K562 (cell line): Measurements from ENCODE around the gene EPHA10. TPM values are rescaled to one million over a fixed set of nuclear protein-coding genes. Genes with fewer than 3 reads are reported as not detected.
A peak's percentile ranks its signal among the peaks of the same experiment; 100 is the strongest.

Experiments used
- ARID2 ChIP-seq: fragments of 450-650 bp; IDR thresholded peaks from 2 replicates; pipeline ENCODE4 v1.6.1; 2017; ENCODE audit warnings: antibody characterized with exemption, mild to moderate bottlenecking
- CEBPG ChIP-seq, 3 experiments: fragments of 200-800 bp in 1 of 3; sonication (Bioruptor generic) in 1 of 3; sonication (generic) in 1 of 3; formaldehyde crosslinking in 1 of 3; IDR thresholded peaks in 2 of 3; conservative IDR thresholded peaks in 1 of 3; 2 replicates each; pipeline versions ENCODE4 v1.6.1 to v1.8.0; 2016 to 2022; ENCODE audit warnings: missing compliant biosample characterization in 2 of 3, missing genetic modification characterization in 2 of 3, mild to moderate bottlenecking in 1 of 3, missing genetic modification reagents in 1 of 3
- CXXC5 ChIP-seq: fragments of 250-450 bp; sonication (Bioruptor Pico); IDR thresholded peaks from 2 replicates; pipeline ENCODE4 v1.8.0; 2022; ENCODE audit warnings: inconsistent platforms, mild to moderate bottlenecking, moderate library complexity
- FOXK2 ChIP-seq, 2 experiments: fragments of 450-650 bp; IDR thresholded peaks in 1 of 2; conservative IDR thresholded peaks in 1 of 2; 2 replicates each; pipeline ENCODE4 v1.6.1; 2016; ENCODE audit warnings: low read depth in 2 of 2, mild to moderate bottlenecking in 1 of 2
- JUNB ChIP-seq: fragments of 450-650 bp; formaldehyde crosslinking; conservative IDR thresholded peaks from 2 replicates; pipeline ENCODE4 v1.4.0; 2020; ENCODE audit warnings: mild to moderate bottlenecking
- MCM3 ChIP-seq: fragments of 450-650 bp; IDR thresholded peaks from 2 replicates; pipeline ENCODE4 v1.6.1; 2016
- MEF2D ChIP-seq: conservative IDR thresholded peaks from 2 replicates; pipeline ENCODE4 v1.6.1; 2016; ENCODE audit warnings: low read depth, missing genetic modification characterization, missing compliant biosample characterization
- NFIC ChIP-seq: fragments of 450-650 bp; IDR thresholded peaks from 2 replicates; pipeline ENCODE4 v1.6.1; 2017; ENCODE audit warnings: mild to moderate bottlenecking, inconsistent platforms
- PCBP2 ChIP-seq: fragments of 200-400 bp; formaldehyde crosslinking; IDR thresholded peaks from 2 replicates; pipeline ENCODE4 v1.6.1; 2018; ENCODE audit warnings: low read length, low read depth, mild to moderate bottlenecking, moderate library complexity; ENCODE audit not compliant: poor library complexity, severe bottlenecking
- RBM25 ChIP-seq: fragments of 200-400 bp; formaldehyde crosslinking; IDR thresholded peaks from 2 replicates; pipeline ENCODE4 v1.6.1; 2018; ENCODE audit warnings: low read length, low read depth, moderate library complexity; ENCODE audit not compliant: severe bottlenecking
- RCOR1 ChIP-seq, 2 experiments: IDR thresholded peaks; 2 replicates each; pipeline ENCODE4 v1.6.1; 2012; ENCODE audit warnings: low read depth in 2 of 2, low read length in 2 of 2, borderline replicate concordance in 1 of 2, improper control_type of control experiment in 1 of 2
- TAF15 ChIP-seq: fragments of 200-400 bp; formaldehyde crosslinking; IDR thresholded peaks from 2 replicates; pipeline ENCODE4 v1.6.1; 2017; ENCODE audit warnings: mild to moderate bottlenecking, low read depth, low read length, moderate library complexity
- ZNF449 ChIP-seq: fragments of 250-450 bp; sonication (Bioruptor Pico); IDR thresholded peaks from 2 replicates; pipeline ENCODE4 v1.8.0; 2022; ENCODE audit warnings: moderate library complexity, mild to moderate bottlenecking, inconsistent platforms
- ZNF586 ChIP-seq: fragments of 450-650 bp; formaldehyde crosslinking; conservative IDR thresholded peaks from 2 replicates; pipeline ENCODE4 v1.4.0; 2020; ENCODE audit warnings: mild to moderate bottlenecking, moderate library complexity
- ZNF668 ChIP-seq: fragments of 250-450 bp; sonication (Bioruptor Pico); IDR thresholded peaks from 2 replicates; pipeline ENCODE4 v1.8.0; 2022; ENCODE audit warnings: mild to moderate bottlenecking, inconsistent platforms
- polyA plus RNA-seq, 8 experiments: library from polyadenylated mRNA; depleted of rRNA in 4 of 8; stranded (reverse) in 5 of 8; unstranded in 3 of 8; fragments of >200 nt; fragmentation: Nextera tagmentation in 2 of 8; fragmentation: Illumina TruSeq in 1 of 8; extraction: Ambion mirVana in 2 of 8; extraction: Trizol in 1 of 8; gene quantifications; 2 replicates each; pipeline versions ENCODE4 v1.2.1 to v1.2.3, GENCODE V29; 2011 to 2014; ENCODE audit warnings: inconsistent platforms in 1 of 8, missing spikeins in 1 of 8
- total RNA-seq, 7 experiments: library from RNA; depleted of rRNA in 6 of 7; stranded (reverse); fragments of >200 nt in 6 of 7; fragmentation: Illumina TruSeq in 2 of 7; extraction: Trizol in 2 of 7; gene quantifications; 2 replicates each; pipeline versions ENCODE4 v1.2.1 to v1.2.3, GENCODE V29; 2011 to 2021; ENCODE audit warnings: low replicate concordance in 1 of 7
- TF ChIP-seq, protein P1 (sequence below): sonication (generic); formaldehyde crosslinking; IDR thresholded peaks from 2 replicates; pipeline ENCODE4 v1.8.0; 2022; ENCODE audit warnings: mild to moderate bottlenecking, missing genetic modification reagents
- TF ChIP-seq, protein P2 (sequence below): sonication (generic); formaldehyde crosslinking; IDR thresholded peaks from 2 replicates; pipeline ENCODE4 v1.8.0; 2022; ENCODE audit warnings: mild to moderate bottlenecking, missing genetic modification reagents
- TF ChIP-seq, protein P3 (sequence below): fragments of 250-450 bp; sonication (Bioruptor Pico); IDR thresholded peaks from 2 replicates; pipeline ENCODE4 v1.8.0; 2021; ENCODE audit warnings: moderate library complexity, mild to moderate bottlenecking, inconsistent platforms

Gene EPHA10
- total and polyA plus RNA-seq, 9 of the 15 experiments (the other 6 are each of a cell fraction or from before 2014, with no cell fraction given), result 0.03 TPM; not detected in 8

- TF ChIP-seq, protein P1, sequence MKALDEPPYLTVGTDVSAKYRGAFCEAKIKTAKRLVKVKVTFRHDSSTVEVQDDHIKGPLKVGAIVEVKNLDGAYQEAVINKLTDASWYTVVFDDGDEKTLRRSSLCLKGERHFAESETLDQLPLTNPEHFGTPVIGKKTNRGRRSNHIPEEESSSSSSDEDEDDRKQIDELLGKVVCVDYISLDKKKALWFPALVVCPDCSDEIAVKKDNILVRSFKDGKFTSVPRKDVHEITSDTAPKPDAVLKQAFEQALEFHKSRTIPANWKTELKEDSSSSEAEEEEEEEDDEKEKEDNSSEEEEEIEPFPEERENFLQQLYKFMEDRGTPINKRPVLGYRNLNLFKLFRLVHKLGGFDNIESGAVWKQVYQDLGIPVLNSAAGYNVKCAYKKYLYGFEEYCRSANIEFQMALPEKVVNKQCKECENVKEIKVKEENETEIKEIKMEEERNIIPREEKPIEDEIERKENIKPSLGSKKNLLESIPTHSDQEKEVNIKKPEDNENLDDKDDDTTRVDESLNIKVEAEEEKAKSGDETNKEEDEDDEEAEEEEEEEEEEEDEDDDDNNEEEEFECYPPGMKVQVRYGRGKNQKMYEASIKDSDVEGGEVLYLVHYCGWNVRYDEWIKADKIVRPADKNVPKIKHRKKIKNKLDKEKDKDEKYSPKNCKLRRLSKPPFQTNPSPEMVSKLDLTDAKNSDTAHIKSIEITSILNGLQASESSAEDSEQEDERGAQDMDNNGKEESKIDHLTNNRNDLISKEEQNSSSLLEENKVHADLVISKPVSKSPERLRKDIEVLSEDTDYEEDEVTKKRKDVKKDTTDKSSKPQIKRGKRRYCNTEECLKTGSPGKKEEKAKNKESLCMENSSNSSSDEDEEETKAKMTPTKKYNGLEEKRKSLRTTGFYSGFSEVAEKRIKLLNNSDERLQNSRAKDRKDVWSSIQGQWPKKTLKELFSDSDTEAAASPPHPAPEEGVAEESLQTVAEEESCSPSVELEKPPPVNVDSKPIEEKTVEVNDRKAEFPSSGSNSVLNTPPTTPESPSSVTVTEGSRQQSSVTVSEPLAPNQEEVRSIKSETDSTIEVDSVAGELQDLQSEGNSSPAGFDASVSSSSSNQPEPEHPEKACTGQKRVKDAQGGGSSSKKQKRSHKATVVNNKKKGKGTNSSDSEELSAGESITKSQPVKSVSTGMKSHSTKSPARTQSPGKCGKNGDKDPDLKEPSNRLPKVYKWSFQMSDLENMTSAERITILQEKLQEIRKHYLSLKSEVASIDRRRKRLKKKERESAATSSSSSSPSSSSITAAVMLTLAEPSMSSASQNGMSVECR (CRISPR knock-in tag), result peak; percentile 95
- TF ChIP-seq CEBPG (CRISPR knock-in tag; IDR thresholded peaks at IDR 0.05), result no peak
- TF ChIP-seq CEBPG (tag; conservative IDR thresholded peaks at IDR 0.05 in 1 of 2, IDR thresholded peaks at IDR 0.05 in 1 of 2), result no peak
- TF ChIP-seq ZNF586 (CRISPR knock-in tag), result no peak
- TF ChIP-seq, protein P2, sequence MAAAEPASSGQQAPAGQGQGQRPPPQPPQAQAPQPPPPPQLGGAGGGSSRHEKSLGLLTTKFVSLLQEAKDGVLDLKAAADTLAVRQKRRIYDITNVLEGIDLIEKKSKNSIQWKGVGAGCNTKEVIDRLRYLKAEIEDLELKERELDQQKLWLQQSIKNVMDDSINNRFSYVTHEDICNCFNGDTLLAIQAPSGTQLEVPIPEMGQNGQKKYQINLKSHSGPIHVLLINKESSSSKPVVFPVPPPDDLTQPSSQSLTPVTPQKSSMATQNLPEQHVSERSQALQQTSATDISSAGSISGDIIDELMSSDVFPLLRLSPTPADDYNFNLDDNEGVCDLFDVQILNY (CRISPR knock-in tag), result no peak
- no peak for TF ChIP-seq FOXK2 (conservative IDR thresholded peaks at IDR 0.05 in 1 of 2, IDR thresholded peaks at IDR 0.05 in 1 of 2; ENCODE audit: low read depth in 2 of 2)
- TF ChIP-seq PCBP2, result no peak
- no peak for TF ChIP-seq JUNB (CRISPR knock-in tag)
- TF ChIP-seq, protein P3, sequence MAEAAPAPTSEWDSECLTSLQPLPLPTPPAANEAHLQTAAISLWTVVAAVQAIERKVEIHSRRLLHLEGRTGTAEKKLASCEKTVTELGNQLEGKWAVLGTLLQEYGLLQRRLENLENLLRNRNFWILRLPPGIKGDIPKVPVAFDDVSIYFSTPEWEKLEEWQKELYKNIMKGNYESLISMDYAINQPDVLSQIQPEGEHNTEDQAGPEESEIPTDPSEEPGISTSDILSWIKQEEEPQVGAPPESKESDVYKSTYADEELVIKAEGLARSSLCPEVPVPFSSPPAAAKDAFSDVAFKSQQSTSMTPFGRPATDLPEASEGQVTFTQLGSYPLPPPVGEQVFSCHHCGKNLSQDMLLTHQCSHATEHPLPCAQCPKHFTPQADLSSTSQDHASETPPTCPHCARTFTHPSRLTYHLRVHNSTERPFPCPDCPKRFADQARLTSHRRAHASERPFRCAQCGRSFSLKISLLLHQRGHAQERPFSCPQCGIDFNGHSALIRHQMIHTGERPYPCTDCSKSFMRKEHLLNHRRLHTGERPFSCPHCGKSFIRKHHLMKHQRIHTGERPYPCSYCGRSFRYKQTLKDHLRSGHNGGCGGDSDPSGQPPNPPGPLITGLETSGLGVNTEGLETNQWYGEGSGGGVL, result no peak
- TF ChIP-seq TAF15, result no peak
- 0 out of 2 replicates have a peak, but pooled peaks have one; percentile 14 for TF ChIP-seq ZNF668 (CRISPR knock-in tag)
- no peak for TF ChIP-seq ZNF449 (CRISPR knock-in tag)
- TF ChIP-seq CXXC5 (CRISPR knock-in tag), result peak; percentile 97
- peak; percentile 71 for TF ChIP-seq NFIC
- TF ChIP-seq RCOR1 (IDR thresholded peaks at IDR 0.05; ENCODE audit: borderline replicate concordance in 1 of 2, low read depth in 2 of 2, low read length in 2 of 2), result peak in 1 of 2 experiments; percentile 89; a peak in 2 of 4 replicates
- TF ChIP-seq MEF2D (tag), result no peak
- TF ChIP-seq MCM3, result no peak
- no peak for TF ChIP-seq RBM25
- TF ChIP-seq ARID2, result no peak
Measured at GRCh38 chr1:37795340-37796125, 30.6 kb upstream of the EPHA10 start (continued).
